ENCODE measurements around the gene TFDP2. TPM values are rescaled to one million over a fixed set of nuclear protein-coding genes. Genes with fewer than 3 reads are reported as not detected.

Gene TFDP2
- total and polyA plus RNA-seq, 9 of the 15 experiments (the other 6 are each of a cell fraction or from before 2014, with no cell fraction given), result 95.6 to 179 (median 126) TPM

GRCh38 chr3:142118911-142119310 is 30.4 kb downstream of the TFDP2 start:
- 76% methylated on average over 3 of the region's 3 CpGs for WGBS (ENCODE audit: insufficient coverage, low coverage, missing lambda C conversion rate)
- DNase-seq (ENCODE audit: extremely low read depth in 1 of 4, low spot score in 3 of 4), result no peak
- H3K9me3 ChIP-seq (replicated peaks; ENCODE audit: control insufficient read depth, insufficient read depth, low read depth, low read length), result no peaks in the 10 kb centered on the region
- no peaks in the 10 kb centered on the region for H3K9me1 ChIP-seq (ENCODE audit: control insufficient read depth, insufficient read depth, low read length)
- H2AFZ ChIP-seq (ENCODE audit: low read depth, low read length), result no peak overlapping the region
- no peaks in the 10 kb centered on the region for H3K4me1 ChIP-seq (replicated peaks in 1 of 2; ENCODE audit: control insufficient read depth in 2 of 2, insufficient read depth in 2 of 2, low read length in 2 of 2)
- CTCF ChIA-PET (ENCODE audit: low intra/inter-chr PET ratio), result no interaction called here
- H4K20me1 ChIP-seq (replicated peaks; ENCODE audit: control insufficient read depth, insufficient read depth, low read length), result no peaks in the 10 kb centered on the region
- no peak for FAIRE-seq
- POLR2A ChIA-PET, result no interaction called here
- ATAC-seq, result no peak
- no peaks in the 10 kb centered on the region for H3K79me2 ChIP-seq (ENCODE audit: control insufficient read depth, insufficient read depth, low read length)
- BruUV-seq (replicated peaks), result no TSS peak
- no peak overlapping the region for H3K4me3 ChIP-seq
- in situ Hi-C loops (cut with MboI), result no loop called here
- no peak overlapping the region for H3K4me2 ChIP-seq (ENCODE audit: insufficient read depth, low read length)
- no peaks in the 10 kb centered on the region for H3K27me3 ChIP-seq (ENCODE audit: control insufficient read depth in 2 of 2, insufficient read depth in 2 of 2, low read length in 2 of 2)
- H3K9ac ChIP-seq (ENCODE audit: insufficient read depth in 1 of 2, low read depth in 2 of 2, low read length in 2 of 2), result no peak overlapping the region
- TF ChIP-seq CHAMP1 (IDR thresholded peaks at IDR 0.05) (no peak), ASH1L (IDR thresholded peaks at IDR 0.05; ENCODE audit: borderline replicate concordance, low read depth, partially characterized antibody) (no peak), ZNF282 (CRISPR knock-in tag; IDR thresholded peaks at IDR 0.05) (no peak), KAT7 (CRISPR knock-in tag; IDR thresholded peaks at IDR 0.05; ENCODE audit: borderline replicate concordance) (no peak), PCBP1 (IDR thresholded peaks at IDR 0.05; ENCODE audit: low read depth, low read length, poor library complexity, severe bottlenecking) (no peak), SNRNP70 (optimal IDR thresholded peaks at IDR 0.05; ENCODE audit: low read depth, low read length) (no peak), MEF2A (IDR thresholded peaks at IDR 0.05; ENCODE audit: control insufficient read depth, low read depth, low read length) (no peak), ZFP36 (IDR thresholded peaks at IDR 0.05; ENCODE audit: low read depth, low read length, partially characterized antibody) (no peak), MLX (CRISPR knock-in tag; conservative IDR thresholded peaks at IDR 0.05) (no peak), POU5F1 (IDR thresholded peaks at IDR 0.05; ENCODE audit: borderline replicate concordance, low read depth, low read length, partially characterized antibody) (no peak), HIVEP1 (CRISPR knock-in tag; IDR thresholded peaks at IDR 0.05) (no peak)
- H3K36me3 ChIP-seq (ENCODE audit: control insufficient read depth, insufficient read depth, low read length), result no peaks in the 10 kb centered on the region
- intact Hi-C loops (cut with micrococcal nuclease), result no loop called here
- H3K27ac ChIP-seq (ENCODE audit: extremely low read depth, low read depth, low read length), result no peak overlapping the region

All from K562 (cell line).